Measurements from ENCODE around the gene ABCB8. TPM values are rescaled to one million over a fixed set of nuclear protein-coding genes. Genes with fewer than 3 reads are reported as not detected.
"Not testable (repeated sequence)": the region's sequence is repeated elsewhere in the genome, so short reads cannot be mapped to it uniquely, and the experiment has no call there.

The ABCB8 gene
- polyA plus RNA-seq, 1 donor from 2014 or later: 21.6 TPM

GRCh38 chr7:151015967-151016366, 12.3 kb upstream of the ABCB8 start:
- Mint-ChIP-seq H3K9me3 (peaks cover 0 to 1% (median 0%) of the 10 kb centered on the region in 3 donors), H3K36me3 (peaks cover 3% of the 10 kb centered on the region), H3K4me3 (peak overlapping the region in 2 of 4 donors; percentile 19 to 70), H3K27ac (peak overlapping the region in 2 of 3 donors; percentile 97 to 100), H3K4me1 (peaks cover 26 to 34% (median 30%) of the 10 kb centered on the region in 3 donors), H3K27me3 (peaks cover 24% of the 10 kb centered on the region)

- H3K9me3 Mint-ChIP-seq: peaks cover 0 to 1% (median 0%) of the 10 kb centered on the region in 3 donors
Observed at GRCh38 chr7:151016505-151016904, 11.7 kb upstream of the ABCB8 start.

GRCh38 chr7:151016942-151017341, 11.3 kb upstream of the ABCB8 start:
- H3K4me1 Mint-ChIP-seq: peaks cover 23 to 31% (median 28%) of the 10 kb centered on the region in 3 donors
- H3K36me3 Mint-ChIP-seq: peaks cover 3% of the 10 kb centered on the region
- peaks cover 0 to 1% (median 0%) of the 10 kb centered on the region in 3 donors for H3K9me3 Mint-ChIP-seq
- H3K27me3 Mint-ChIP-seq: peaks cover 31% of the 10 kb centered on the region
- H3K27ac Mint-ChIP-seq: peak overlapping the region; percentile 67 to 96 (median 90)
- H3K4me3 Mint-ChIP-seq: peak overlapping the region in 2 of 4 donors; percentile 70 to 92

More at GRCh38 chr7:151016505-151016904, 11.7 kb upstream of the ABCB8 start:
- Mint-ChIP-seq H3K4me3 (peak overlapping the region in 2 of 4 donors; percentile 19 to 70), H3K36me3 (peaks cover 3% of the 10 kb centered on the region), H3K4me1 (peaks cover 26 to 34% (median 28%) of the 10 kb centered on the region in 3 donors), H3K27ac (peak overlapping the region in 2 of 3 donors; percentile 83 to 90), H3K27me3 (peaks cover 28% of the 10 kb centered on the region)

- Mint-ChIP-seq H3K27me3 (peaks cover 29% of the 10 kb centered on the region), H3K27ac (peak overlapping the region; percentile 53 to 96 (median 90)), H3K4me3 (peak overlapping the region; percentile 70 to 92 (median 86)), H3K36me3 (peaks cover 3% of the 10 kb centered on the region), H3K9me3 (peaks cover 0 to 1% (median 0%) of the 10 kb centered on the region in 3 donors), H3K4me1 (peaks cover 22 to 31% (median 27%) of the 10 kb centered on the region in 3 donors)
Observed at GRCh38 chr7:151017370-151017952, 10.8 kb upstream of the ABCB8 start.

- Mint-ChIP-seq H3K4me1 (peaks cover 22 to 27% (median 26%) of the 10 kb centered on the region in 3 donors), H3K4me3 (peak overlapping the region; percentile 70 to 92 (median 86)), H3K9me3 (peaks cover 0 to 1% (median 0%) of the 10 kb centered on the region in 3 donors), H3K36me3 (peaks cover 3% of the 10 kb centered on the region), H3K27ac (peak overlapping the region; percentile 90 to 96 (median 94)), H3K27me3 (peaks cover 29% of the 10 kb centered on the region)
Observed at GRCh38 chr7:151017953-151018420, 10.3 kb upstream of the ABCB8 start.

- Mint-ChIP-seq H3K27ac (peak overlapping the region; percentile 90 to 96 (median 94)), H3K9me3 (peaks cover 0 to 1% (median 0%) of the 10 kb centered on the region in 3 donors), H3K4me1 (peaks cover 22 to 27% (median 26%) of the 10 kb centered on the region in 3 donors), H3K4me3 (peak overlapping the region; percentile 70 to 92 (median 86)), H3K36me3 (peaks cover 4% of the 10 kb centered on the region), H3K27me3 (peaks cover 33% of the 10 kb centered on the region)
Observed at GRCh38 chr7:151018421-151019129, 9.7 kb upstream of the ABCB8 start.

- peaks cover 33% of the 10 kb centered on the region for H3K27me3 Mint-ChIP-seq
- peak overlapping the region in 2 of 4 donors; percentile 87 to 88 for H3K4me3 Mint-ChIP-seq
- H3K27ac Mint-ChIP-seq: peak overlapping the region in 1 of 3 donors; percentile 90
- peaks cover 3% of the 10 kb centered on the region for H3K36me3 Mint-ChIP-seq
- peaks cover 21 to 27% (median 26%) of the 10 kb centered on the region in 3 donors for H3K4me1 Mint-ChIP-seq
- H3K9me3 Mint-ChIP-seq: no peaks in the 10 kb centered on the region
Observed at GRCh38 chr7:151019130-151019447, 9.2 kb upstream of the ABCB8 start.

- peaks cover 33% of the 10 kb centered on the region for H3K27me3 Mint-ChIP-seq
- H3K4me1 Mint-ChIP-seq: peaks cover 15 to 20% (median 18%) of the 10 kb centered on the region in 3 donors
- peak overlapping the region in 1 of 4 donors; percentile 86 for H3K4me3 Mint-ChIP-seq
- peak overlapping the region in 1 of 3 donors; percentile 54 for H3K27ac Mint-ChIP-seq
- peaks cover 1% of the 10 kb centered on the region for H3K36me3 Mint-ChIP-seq
- H3K9me3 Mint-ChIP-seq: no peaks in the 10 kb centered on the region
Observed at GRCh38 chr7:151020231-151020630, 8.0 kb upstream of the ABCB8 start.

GRCh38 chr7:151023232-151023631, 5.0 kb upstream of the ABCB8 start:
- H3K4me3 Mint-ChIP-seq: no peak overlapping the region
- peaks cover 13 to 18% (median 14%) of the 10 kb centered on the region in 3 donors for H3K4me1 Mint-ChIP-seq
- peaks cover 31% of the 10 kb centered on the region for H3K27me3 Mint-ChIP-seq
- H3K27ac Mint-ChIP-seq: peak overlapping the region in 1 of 3 donors; percentile 79
- peaks cover 3% of the 10 kb centered on the region for H3K36me3 Mint-ChIP-seq
- H3K9me3 Mint-ChIP-seq: no peaks in the 10 kb centered on the region

GRCh38 chr7:151024435-151025056, 3.7 kb upstream of the ABCB8 start, which contains the start of gene ATG9B:
Gene ATG9B, minus strand, starts transcription at chr7:151024494. Its CDS starts 71 bp downstream, at chr7:151024423.
- Mint-ChIP-seq H3K9me3 (no peaks in the 10 kb centered on the region), H3K36me3 (peaks cover 6% of the 10 kb centered on the region), H3K27ac (peak within 1 kb of the TSS in 1 of 3 donors; percentile 87), H3K27me3 (peaks cover 21% of the 10 kb centered on the region), H3K4me1 (peaks cover 13 to 21% (median 18%) of the 10 kb centered on the region in 3 donors), H3K4me3 (peak within 1 kb of the TSS in 1 of 4 donors; percentile 52)

- Mint-ChIP-seq H3K4me3 (peak overlapping the region in 1 of 4 donors; percentile 88), H3K27me3 (peaks cover 14% of the 10 kb centered on the region), H3K27ac (peak overlapping the region; percentile 47 to 99 (median 97)), H3K36me3 (peaks cover 6% of the 10 kb centered on the region), H3K9me3 (no peaks in the 10 kb centered on the region), H3K4me1 (peaks cover 15 to 16% (median 16%) of the 10 kb centered on the region in 3 donors)
Observed at GRCh38 chr7:151025924-151026671, 2.2 kb upstream of the ABCB8 start.

GRCh38 chr7:151026771-151027727, 1.2 kb upstream of the ABCB8 start:
- not testable (repeated sequence) for H3K36me3 Mint-ChIP-seq, H3K9me3 Mint-ChIP-seq, H3K27me3 Mint-ChIP-seq
- Mint-ChIP-seq H3K4me3 (peak overlapping the region; percentile 88 to 99 (median 96)), H3K4me1 (peaks cover 15 to 18% (median 16%) of the 10 kb centered on the region in 3 donors), H3K27ac (peak overlapping the region; percentile 97 to 100 (median 99))

GRCh38 chr7:151027728-151028130, 521 bp upstream of the ABCB8 start:
- peak overlapping the region; percentile 88 to 99 (median 96) for H3K4me3 Mint-ChIP-seq
- not testable (repeated sequence) for H3K36me3 Mint-ChIP-seq, H3K27me3 Mint-ChIP-seq, H3K9me3 Mint-ChIP-seq
- H3K4me1 Mint-ChIP-seq: peaks cover 15 to 18% (median 16%) of the 10 kb centered on the region in 3 donors
- H3K27ac Mint-ChIP-seq: peak overlapping the region; percentile 97 to 100 (median 99)

Measured in IgD-negative memory B cell (primary cell).